ENCODE results near the gene DUSP8.

DNA sequence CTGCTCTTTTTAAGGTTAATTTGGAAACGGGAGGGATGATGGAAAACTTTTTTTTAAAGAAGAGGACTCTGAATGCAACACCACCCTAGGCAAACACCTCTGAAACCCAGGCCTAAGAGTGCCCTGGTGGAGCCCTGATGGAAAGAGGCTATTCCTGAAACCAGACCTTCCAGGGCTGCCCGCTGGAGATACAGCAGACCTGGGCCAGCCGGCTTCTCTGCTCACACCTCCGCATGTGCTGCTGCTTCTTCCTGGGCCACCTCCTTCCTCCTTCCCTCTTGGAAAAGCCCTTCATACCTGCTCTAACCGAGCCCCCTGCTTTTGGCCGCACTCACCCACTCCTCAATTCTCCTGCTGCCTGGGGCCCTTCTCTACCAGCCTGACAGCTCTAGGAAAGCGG is 37.9 kb downstream of the DUSP8 start:
- TF ChIP-seq CTCF (IDR thresholded peaks at IDR 0.05; ENCODE audit: low read length) = no peak
- TF ChIP-seq EZH2 (IDR thresholded peaks at IDR 0.05; ENCODE audit: borderline replicate concordance, low read length) = no peak

Data from OCI-LY1 (cell line).